GM19238 (cell line): ENCODE results near the gene SIGLEC15.
"Not testable (repeated sequence)": the region's sequence is repeated elsewhere in the genome, so short reads cannot be mapped to it uniquely, and the experiment has no call there.

Experiments
- DNase-seq: peaks from one replicate; pipeline ENCODE4 v3.0.0; 2011; ENCODE audit warnings: low spot score; ENCODE audit not compliant: insufficient read length

The SIGLEC15 gene, protein sequence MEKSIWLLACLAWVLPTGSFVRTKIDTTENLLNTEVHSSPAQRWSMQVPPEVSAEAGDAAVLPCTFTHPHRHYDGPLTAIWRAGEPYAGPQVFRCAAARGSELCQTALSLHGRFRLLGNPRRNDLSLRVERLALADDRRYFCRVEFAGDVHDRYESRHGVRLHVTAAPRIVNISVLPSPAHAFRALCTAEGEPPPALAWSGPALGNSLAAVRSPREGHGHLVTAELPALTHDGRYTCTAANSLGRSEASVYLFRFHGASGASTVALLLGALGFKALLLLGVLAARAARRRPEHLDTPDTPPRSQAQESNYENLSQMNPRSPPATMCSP

DNA sequence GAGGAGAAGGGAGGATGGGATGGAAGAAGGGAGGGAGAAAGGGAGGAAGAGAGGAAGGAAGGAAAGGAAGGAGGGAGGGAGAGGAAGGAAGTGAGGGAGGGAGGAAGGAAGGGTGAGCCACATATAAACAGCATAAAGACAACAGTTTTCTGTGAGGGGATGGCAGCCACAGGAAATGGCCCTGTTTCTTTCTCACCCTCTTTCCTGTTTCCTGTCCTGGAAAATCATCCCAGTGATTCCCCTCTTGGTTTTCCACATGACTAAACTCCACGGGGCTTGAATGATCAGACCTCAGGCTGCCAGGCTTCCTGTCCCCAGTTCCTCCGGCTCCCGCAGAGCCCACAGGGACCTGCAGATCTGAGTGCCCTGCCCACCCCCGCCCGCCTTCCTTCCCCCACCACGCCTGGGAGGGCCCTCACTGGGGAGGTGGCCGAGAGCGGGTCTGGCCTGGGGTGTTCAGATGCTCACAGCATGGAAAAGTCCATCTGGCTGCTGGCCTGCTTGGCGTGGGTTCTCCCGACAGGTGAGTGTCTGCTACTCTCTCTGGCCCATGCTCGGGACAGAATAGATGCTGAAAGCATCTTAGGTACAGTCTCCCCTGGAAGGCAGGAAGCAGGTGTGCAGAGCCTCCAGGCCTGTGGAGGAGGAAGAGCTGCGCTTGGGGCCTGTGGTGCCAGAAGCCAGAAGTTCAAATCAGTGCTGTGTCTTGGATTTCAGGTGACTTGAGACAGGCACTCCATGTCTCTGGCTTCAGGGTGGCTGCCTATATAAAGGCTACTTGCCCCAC is at the start of gene SIGLEC15:
Gene SIGLEC15, plus strand, starts transcription at position 418 of the 787 bp plus-strand sequence. Its CDS starts 54 bp downstream, at position 472.
- DNase-seq, result no peak

DNA sequence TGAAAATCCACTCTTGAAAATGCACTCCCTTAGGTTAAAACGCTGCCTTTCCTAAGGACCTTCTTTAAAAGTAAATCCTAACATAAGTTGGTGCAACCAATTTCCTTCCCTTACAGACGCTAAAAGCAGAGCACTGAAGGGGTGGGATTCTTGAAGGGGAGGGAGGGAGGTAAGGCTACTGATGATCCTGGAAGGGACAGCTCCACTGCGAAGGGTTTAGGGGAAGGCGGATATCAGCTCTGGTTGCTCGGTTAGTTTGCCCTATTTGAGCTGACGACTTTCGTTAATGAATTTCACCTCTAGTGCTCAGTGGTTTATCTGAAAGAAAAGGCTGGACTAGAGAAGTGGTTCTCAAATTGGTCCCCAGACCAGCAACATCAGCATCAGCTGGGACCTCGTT is 49.7 kb upstream of the SIGLEC15 start:
- no peak for DNase-seq

GRCh38 chr18:45777393-45777792 is 48.1 kb upstream of the SIGLEC15 start:
- DNase-seq, result no peak

GRCh38 chr18:45780568-45780967 is 44.9 kb upstream of the SIGLEC15 start:
- no peak for DNase-seq

DNA sequence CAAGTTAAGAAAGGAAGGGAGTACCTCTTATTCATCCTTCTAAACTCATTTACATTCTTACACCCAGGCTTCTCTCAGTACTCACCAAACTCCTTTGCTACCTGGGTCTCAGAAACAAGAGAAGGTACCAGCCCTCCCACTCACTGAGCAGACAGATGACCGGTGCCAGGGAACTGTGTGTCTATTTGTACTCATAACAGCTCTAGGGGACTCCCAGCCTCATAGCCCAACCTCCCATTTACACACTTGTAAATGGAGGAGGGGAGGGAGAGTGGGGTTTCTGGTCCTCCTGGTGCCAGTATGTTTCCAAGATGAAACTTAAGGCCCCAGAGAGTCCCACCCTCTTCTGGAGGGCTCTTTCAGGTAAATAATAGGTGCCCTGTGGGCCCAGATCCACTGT is 42.8 kb upstream of the SIGLEC15 start:
- DNase-seq, result no peak

DNA sequence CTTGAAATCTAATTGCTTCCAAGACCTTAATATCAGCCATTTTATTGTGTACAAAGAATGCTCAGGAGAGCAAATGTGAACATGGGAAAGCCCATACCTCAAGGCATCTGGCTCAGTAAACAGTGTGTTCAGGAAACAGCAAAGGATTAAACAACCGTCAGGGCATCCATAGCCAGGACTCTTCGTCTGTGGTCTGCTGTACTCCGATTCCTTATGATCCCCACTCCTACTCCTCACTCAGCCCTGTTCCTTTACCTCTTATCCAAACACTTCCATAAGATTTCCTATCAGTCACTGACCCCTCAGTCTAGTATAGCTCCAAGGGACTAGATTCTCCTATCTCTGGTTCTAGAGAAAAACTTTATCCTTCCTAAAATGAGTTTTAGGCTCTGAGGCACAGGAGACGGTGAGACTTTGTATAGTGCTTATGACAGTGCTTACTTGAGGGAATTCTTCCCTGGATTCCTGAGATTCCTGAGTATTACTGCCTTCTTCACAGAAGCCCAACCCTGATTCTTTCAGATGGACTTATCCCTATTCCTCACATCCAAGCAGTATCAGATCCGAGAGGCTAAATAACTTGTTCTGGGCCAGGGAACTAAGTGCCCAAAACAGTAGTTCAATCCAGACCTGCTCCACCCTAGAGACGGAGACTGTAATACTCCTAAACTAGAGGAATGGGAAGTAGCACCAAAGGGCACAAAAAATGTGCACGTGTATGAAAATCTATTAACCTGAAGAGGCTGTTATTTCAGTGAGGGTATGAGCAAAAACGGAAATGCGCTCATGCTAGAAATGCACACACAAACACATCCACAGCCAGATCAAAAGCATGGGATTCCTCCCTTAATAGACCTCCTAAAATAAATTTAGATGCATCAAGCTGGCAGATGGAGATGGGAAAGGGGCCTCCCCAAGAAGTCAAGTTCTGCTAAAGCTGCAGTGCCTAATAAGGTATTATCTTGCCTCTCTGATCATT is 42.1 kb upstream of the SIGLEC15 start:
- no peak for DNase-seq

GRCh38 chr18:45785134-45785533 is 40.3 kb upstream of the SIGLEC15 start:
- no peak for DNase-seq

DNA sequence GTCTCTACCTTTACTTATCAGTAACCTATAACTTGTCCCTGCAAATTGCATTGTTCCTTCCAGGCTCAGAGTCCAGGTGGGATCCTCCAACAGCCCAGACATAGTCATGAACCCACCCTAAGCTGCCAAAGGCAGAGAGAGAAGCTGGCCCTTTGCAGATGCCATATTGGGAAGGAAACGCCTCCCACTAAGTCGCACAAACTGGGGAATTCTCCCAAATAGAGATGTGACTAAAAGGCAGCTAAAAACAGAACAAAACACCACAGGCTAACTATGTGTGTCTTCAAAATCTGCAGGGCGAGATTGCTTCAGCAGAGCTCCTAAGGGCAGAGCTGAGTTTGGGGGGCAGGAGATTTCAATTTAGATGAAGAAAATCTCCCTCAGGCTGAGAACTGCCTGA is 38.5 kb upstream of the SIGLEC15 start:
- no peak for DNase-seq

GRCh38 chr18:45787346-45787745 is 38.1 kb upstream of the SIGLEC15 start:
- DNase-seq, result no peak

DNA sequence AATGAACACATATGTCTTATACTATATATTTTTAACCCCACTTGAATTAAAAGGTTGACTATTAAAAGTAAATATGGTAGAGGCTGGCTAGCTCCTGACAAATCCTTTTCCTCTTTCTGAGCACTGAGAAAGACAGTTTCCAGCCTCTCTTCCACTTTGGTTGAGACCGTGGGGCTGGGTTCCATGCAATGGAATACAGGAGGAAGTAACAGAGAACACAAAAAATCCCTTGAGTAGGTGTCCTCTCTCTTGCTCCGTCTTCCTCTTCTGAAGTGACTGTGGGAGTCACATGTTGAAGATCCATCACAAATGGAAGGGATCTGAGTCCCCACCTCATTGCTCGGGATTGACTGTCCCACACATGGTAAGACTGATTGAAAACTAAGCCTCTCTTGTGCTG is 36.6 kb upstream of the SIGLEC15 start:
- DNase-seq, result no peak

GRCh38 chr18:45792506-45793263 is 32.8 kb upstream of the SIGLEC15 start:
- no peak for DNase-seq

GRCh38 chr18:45793264-45793965 is 32.1 kb upstream of the SIGLEC15 start:
- no peak for DNase-seq

- DNase-seq, result no peak
Observed at GRCh38 chr18:45801416-45802004, 24.0 kb upstream of the SIGLEC15 start.

DNA sequence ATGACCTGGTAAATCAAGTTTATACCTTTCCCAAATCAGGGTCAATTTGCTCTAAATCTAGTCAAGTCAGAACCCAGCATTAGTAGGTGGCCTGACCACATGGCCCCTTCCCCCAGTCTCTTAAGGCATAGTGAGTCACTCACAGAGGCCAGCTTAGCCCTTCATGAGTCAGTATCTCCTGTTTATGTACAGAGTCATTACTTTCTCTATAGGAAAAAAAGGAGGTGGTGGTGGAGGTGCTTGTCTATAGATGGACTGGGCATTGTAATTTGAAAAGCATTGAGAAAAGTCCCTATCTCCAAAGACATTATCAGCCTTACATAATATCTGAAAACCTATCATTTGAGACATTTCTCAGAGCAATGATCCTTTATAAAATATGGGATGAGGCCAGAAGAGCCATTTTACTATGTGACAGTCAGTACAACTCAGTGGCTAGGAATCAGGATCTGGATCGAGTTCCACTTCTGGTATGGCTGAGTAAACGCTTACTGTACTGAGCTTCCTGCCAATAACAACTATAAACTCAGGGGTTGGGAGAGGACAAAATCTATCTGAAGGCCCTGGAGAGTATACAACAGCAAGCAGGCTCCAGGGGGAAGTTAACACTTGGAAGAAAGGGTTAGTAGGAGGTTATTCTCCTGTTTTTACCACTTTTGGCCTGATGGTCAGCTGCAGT is 22.5 kb upstream of the SIGLEC15 start:
- no peak for DNase-seq

GRCh38 chr18:45805551-45805950 is 19.9 kb upstream of the SIGLEC15 start:
- DNase-seq, result no peak

DNA sequence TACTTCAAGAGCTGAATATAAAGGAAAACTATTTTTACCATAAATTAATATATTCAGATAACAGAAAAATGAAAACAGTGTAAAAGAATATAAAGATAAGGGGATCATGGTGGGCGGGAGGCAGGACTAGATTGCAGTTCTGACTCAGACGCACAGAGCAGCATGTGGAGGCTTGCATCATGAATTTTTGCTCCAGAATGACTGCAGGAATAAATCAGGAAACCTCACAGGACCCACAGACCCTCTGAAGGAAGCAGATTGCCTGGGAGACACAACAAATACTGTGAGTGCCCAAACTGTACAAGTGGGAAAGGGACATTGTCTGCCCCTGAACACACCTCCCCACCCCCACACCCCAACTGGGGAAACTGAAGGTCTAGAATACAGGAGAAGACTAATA is 19.2 kb upstream of the SIGLEC15 start:
- no peak for DNase-seq

DNA sequence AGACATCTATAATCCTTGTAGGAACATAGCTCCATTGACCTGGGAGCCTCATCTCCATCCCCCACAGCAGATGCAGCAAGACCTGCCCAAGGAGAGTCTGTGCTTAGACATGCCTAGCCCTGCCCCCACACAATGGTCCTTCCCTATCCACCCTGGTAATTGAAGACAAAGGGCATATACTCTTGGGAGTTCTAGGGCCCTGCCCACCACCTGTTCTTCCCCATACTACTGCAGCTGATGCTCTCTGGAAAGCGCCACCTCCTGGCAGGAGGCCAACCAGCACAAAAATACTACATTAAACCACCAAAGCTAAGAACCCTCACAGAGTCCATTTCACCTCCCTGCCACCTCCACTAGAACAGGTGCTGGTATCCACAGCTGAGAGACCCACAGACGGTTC is 18.3 kb upstream of the SIGLEC15 start:
- DNase-seq, result not testable (repeated sequence)

DNA sequence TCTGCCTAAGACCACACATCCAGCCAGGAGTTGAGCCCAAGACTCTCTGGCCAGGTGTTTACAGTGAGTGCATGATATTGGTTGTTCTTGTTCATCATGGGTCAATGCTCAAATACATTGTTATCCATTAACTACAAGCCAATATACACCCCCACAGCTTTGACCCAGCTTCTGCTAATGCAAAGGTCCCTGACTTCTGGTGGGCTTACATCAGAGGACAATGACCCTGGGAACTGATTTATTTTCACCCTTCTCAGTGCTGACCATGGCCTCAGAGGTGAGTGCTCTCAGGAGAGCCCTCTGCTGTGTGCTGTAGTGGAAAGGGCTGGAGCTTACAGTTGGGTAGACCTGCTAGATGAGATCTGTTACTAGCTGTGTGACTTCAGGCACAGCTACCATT is 10.7 kb upstream of the SIGLEC15 start:
- DNase-seq, result not testable (repeated sequence)

DNA sequence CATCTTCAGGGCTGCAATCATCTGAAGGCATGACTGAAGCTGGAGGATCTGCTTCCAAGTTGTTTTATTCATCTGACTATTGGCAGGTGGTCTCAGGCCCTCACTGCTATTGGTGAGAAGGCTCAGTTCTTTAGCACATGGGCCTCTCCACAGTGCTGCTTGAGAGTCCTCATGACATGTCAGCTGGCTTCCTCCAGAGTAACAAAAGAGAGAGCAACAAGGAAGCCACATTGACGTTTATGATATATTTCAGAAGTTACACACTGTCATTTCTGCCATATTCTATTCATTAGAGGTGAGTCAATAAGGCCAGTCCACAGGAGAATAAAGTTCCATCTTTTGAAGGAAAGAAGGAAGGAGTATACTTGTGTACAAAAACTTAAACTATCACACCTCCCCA is 7.9 kb upstream of the SIGLEC15 start:
- DNase-seq, result no peak
